Adrenal gland (tissue), 5 donors: ENCODE measurements around the gene ANKFN1.

Source experiments
- POLR2A ChIP-seq, 2 donors: fragments of 450-650 bp; IDR thresholded peaks; one replicate each; pipeline ENCODE4 v1.6.1; 2017; ENCODE audit warnings: antibody characterized with exemption in 2 of 2, mild to moderate bottlenecking in 2 of 2, moderate library complexity in 1 of 2
- TF ChIP-seq, protein P1 (sequence below), 6 experiments: fragments of 450-650 bp in 4 of 6; fragments of 200-600 bp in 2 of 6; sonication (generic) in 1 of 6; IDR thresholded peaks; 1 replicate in 5 of 6; 2 replicates in 1 of 6; pipeline versions ENCODE4 v1.5.1 to v1.8.0; 2016 to 2021; ENCODE audit warnings: antibody characterized with exemption in 6 of 6, mild to moderate bottlenecking in 2 of 6, moderate library complexity in 1 of 6
- donor health status: DM: no; HTN: no; CAD: no.

DNA sequence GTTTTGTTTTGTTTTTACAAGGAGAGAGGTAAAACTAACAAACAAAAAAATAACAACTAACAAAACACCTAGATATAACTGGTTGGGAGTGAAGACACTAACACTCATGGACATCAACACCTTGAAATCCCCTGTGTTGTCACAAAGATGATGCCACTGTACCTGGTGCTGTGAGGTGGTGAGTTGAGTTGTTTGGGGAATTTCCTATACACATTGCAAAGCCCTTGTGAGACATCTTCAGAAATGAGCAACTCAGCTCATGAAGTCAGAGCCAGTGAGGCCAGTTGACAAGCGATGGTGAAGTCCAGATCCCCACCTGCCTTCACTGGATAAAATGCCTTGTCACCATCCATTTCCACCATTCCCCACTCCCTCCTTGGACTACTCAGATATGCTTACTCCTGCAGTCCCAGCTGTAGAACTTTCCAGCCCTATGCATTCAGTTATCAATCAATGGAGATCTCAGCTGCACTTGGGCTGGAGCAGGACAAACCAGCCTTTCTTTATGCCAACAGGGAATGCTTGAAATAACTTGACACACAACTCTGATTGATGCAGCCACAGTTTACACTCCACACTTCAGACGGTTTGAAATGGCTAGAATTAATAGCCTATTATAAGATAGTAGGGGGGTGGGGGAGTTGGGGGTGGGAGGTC is 22.2 kb downstream of the ANKFN1 start:
- TF ChIP-seq, protein P1, sequence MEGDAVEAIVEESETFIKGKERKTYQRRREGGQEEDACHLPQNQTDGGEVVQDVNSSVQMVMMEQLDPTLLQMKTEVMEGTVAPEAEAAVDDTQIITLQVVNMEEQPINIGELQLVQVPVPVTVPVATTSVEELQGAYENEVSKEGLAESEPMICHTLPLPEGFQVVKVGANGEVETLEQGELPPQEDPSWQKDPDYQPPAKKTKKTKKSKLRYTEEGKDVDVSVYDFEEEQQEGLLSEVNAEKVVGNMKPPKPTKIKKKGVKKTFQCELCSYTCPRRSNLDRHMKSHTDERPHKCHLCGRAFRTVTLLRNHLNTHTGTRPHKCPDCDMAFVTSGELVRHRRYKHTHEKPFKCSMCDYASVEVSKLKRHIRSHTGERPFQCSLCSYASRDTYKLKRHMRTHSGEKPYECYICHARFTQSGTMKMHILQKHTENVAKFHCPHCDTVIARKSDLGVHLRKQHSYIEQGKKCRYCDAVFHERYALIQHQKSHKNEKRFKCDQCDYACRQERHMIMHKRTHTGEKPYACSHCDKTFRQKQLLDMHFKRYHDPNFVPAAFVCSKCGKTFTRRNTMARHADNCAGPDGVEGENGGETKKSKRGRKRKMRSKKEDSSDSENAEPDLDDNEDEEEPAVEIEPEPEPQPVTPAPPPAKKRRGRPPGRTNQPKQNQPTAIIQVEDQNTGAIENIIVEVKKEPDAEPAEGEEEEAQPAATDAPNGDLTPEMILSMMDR (IDR thresholded peaks at IDR 0.05), result no peak
- no peak for TF ChIP-seq POLR2A (IDR thresholded peaks at IDR 0.05)
